ENCODE results near the gene NAP1L3.

GRCh38 chrX:93673869-93674271 is 492 bp upstream of the NAP1L3 start, which contains the start of gene FAM133A:
- no peak for TF ChIP-seq POLR2AphosphoS5 (IDR thresholded peaks at IDR 0.05)
- no peak for TF ChIP-seq EP300 (IDR thresholded peaks at IDR 0.05)
- no peak for TF ChIP-seq CTCF (IDR thresholded peaks at IDR 0.05)
- TF ChIP-seq POLR2A (IDR thresholded peaks at IDR 0.05) = no peak
